ENCODE data around the gene RAE1.
"Not testable (repeated sequence)": the region's sequence is repeated elsewhere in the genome, so short reads cannot be mapped to it uniquely, and the experiment has no call there.

GRCh38 chr20:57350726-57351041, 371 bp upstream of the RAE1 start:
- TF ChIP-seq CTCF (IDR thresholded peaks at IDR 0.05 in 2 of 3, conservative IDR thresholded peaks at IDR 0.05 in 1 of 3; ENCODE audit: borderline replicate concordance in 1 of 3, insufficient read depth in 1 of 3, low read depth in 2 of 3, low read length in 2 of 3); POLR2A (IDR thresholded peaks at IDR 0.05; ENCODE audit: borderline replicate concordance, extremely low read depth, insufficient read depth, insufficient read length); MAX (IDR thresholded peaks at IDR 0.05); POLR2AphosphoS5 (IDR thresholded peaks at IDR 0.05; ENCODE audit: low read depth, low read length); EGR1 (IDR thresholded peaks at IDR 0.05; ENCODE audit: low read depth); CBX3 (IDR thresholded peaks at IDR 0.05; ENCODE audit: low read depth): not testable (repeated sequence)

Data from HCT116 (cell line).